ENCODE results near the gene CALML4.
"Not testable (repeated sequence)": the region's sequence is repeated elsewhere in the genome, so short reads cannot be mapped to it uniquely, and the experiment has no call there.

CALML4 gene

DNA sequence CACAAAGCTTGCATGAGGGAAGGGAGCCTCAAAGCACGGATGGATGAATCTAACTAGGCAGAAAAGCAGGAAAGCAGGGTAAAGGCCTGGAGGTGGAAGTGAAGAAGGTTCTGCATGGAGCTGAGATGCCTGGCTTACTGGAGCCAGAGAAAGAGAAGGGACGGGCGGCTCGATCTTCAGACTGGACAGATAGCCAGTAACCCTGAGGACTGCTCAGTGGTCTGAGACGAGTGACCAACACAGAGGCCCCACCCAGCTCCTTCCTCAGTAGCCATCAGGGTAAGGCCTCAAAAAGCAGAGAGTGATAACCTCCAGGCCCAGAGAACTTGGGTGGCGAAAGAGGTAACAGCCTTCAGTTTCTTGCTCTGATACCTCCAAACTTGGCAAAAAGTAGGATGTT lies 18.0 kb upstream of the CALML4 start:
- no peak overlapping the region for H3K27ac ChIP-seq (ENCODE audit: low read depth, low read length, poor library complexity, severe bottlenecking)
- no peak overlapping the region for H2AFZ ChIP-seq (ENCODE audit: low read length)
- TF ChIP-seq EZH2 (IDR thresholded peaks at IDR 0.05; ENCODE audit: borderline replicate concordance, low read length) = no peak
- TF ChIP-seq, protein P1, sequence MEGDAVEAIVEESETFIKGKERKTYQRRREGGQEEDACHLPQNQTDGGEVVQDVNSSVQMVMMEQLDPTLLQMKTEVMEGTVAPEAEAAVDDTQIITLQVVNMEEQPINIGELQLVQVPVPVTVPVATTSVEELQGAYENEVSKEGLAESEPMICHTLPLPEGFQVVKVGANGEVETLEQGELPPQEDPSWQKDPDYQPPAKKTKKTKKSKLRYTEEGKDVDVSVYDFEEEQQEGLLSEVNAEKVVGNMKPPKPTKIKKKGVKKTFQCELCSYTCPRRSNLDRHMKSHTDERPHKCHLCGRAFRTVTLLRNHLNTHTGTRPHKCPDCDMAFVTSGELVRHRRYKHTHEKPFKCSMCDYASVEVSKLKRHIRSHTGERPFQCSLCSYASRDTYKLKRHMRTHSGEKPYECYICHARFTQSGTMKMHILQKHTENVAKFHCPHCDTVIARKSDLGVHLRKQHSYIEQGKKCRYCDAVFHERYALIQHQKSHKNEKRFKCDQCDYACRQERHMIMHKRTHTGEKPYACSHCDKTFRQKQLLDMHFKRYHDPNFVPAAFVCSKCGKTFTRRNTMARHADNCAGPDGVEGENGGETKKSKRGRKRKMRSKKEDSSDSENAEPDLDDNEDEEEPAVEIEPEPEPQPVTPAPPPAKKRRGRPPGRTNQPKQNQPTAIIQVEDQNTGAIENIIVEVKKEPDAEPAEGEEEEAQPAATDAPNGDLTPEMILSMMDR (IDR thresholded peaks at IDR 0.05; ENCODE audit: low read length) = no peak
- H3K4me2 ChIP-seq (ENCODE audit: low read length) = no peak overlapping the region
- peaks cover 31% of the 10 kb centered on the region for H3K36me3 ChIP-seq (ENCODE audit: insufficient read depth, low read length)
- H3K27me3 ChIP-seq (ENCODE audit: insufficient read depth, low read length) = no peaks in the 10 kb centered on the region
- H3K4me1 ChIP-seq (ENCODE audit: insufficient read depth, low read length, severe bottlenecking) = peaks cover 31% of the 10 kb centered on the region
- no peaks in the 10 kb centered on the region for H3K9me3 ChIP-seq (ENCODE audit: low read length)
- H4K20me1 ChIP-seq (ENCODE audit: insufficient read depth, low read length) = no peaks in the 10 kb centered on the region
- no peaks in the 10 kb centered on the region for H3F3A ChIP-seq (ENCODE audit: insufficient read depth, low read length)
- H3K4me3 ChIP-seq (ENCODE audit: low read depth, low read length, poor library complexity, severe bottlenecking) = no peak overlapping the region
- peaks cover 56% of the 10 kb centered on the region for H3K79me2 ChIP-seq (ENCODE audit: insufficient read depth, low read length)
- no peak overlapping the region for H3K9ac ChIP-seq (ENCODE audit: low read length)
- H3K9me2 ChIP-seq (ENCODE audit: low read depth, low read length) = no peaks in the 10 kb centered on the region

DNA sequence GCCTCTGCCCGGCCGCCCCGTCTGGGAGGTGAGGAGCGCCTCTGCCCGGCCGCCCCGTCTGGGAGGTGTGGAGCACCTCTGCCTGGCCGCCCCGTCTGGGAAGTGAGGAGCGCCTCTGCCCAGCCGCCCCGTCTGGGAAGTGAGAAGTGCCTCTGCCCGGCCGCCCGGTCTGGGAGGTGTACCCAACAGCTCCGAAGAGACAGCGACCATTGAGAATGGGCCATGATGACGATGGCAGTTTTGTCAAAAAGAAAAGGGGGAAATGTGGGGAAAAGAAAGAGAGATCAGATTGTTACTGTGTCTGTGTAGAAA lies 17.3 kb upstream of the CALML4 start:
- H3K27ac ChIP-seq (ENCODE audit: low read depth, low read length, poor library complexity, severe bottlenecking); H4K20me1 ChIP-seq (ENCODE audit: insufficient read depth, low read length); H2AFZ ChIP-seq (ENCODE audit: low read length); H3K27me3 ChIP-seq (ENCODE audit: insufficient read depth, low read length); H3K4me3 ChIP-seq (ENCODE audit: low read depth, low read length, poor library complexity, severe bottlenecking); H3F3A ChIP-seq (ENCODE audit: insufficient read depth, low read length); H3K4me2 ChIP-seq (ENCODE audit: low read length); H3K9me2 ChIP-seq (ENCODE audit: low read depth, low read length); H3K9me3 ChIP-seq (ENCODE audit: low read length); H3K9ac ChIP-seq (ENCODE audit: low read length): not testable (repeated sequence)
- H3K36me3 ChIP-seq (ENCODE audit: insufficient read depth, low read length) = peaks cover 39% of the 10 kb centered on the region
- H3K4me1 ChIP-seq (ENCODE audit: insufficient read depth, low read length, severe bottlenecking) = peaks cover 23% of the 10 kb centered on the region
- peaks cover 55% of the 10 kb centered on the region for H3K79me2 ChIP-seq (ENCODE audit: insufficient read depth, low read length)

DNA sequence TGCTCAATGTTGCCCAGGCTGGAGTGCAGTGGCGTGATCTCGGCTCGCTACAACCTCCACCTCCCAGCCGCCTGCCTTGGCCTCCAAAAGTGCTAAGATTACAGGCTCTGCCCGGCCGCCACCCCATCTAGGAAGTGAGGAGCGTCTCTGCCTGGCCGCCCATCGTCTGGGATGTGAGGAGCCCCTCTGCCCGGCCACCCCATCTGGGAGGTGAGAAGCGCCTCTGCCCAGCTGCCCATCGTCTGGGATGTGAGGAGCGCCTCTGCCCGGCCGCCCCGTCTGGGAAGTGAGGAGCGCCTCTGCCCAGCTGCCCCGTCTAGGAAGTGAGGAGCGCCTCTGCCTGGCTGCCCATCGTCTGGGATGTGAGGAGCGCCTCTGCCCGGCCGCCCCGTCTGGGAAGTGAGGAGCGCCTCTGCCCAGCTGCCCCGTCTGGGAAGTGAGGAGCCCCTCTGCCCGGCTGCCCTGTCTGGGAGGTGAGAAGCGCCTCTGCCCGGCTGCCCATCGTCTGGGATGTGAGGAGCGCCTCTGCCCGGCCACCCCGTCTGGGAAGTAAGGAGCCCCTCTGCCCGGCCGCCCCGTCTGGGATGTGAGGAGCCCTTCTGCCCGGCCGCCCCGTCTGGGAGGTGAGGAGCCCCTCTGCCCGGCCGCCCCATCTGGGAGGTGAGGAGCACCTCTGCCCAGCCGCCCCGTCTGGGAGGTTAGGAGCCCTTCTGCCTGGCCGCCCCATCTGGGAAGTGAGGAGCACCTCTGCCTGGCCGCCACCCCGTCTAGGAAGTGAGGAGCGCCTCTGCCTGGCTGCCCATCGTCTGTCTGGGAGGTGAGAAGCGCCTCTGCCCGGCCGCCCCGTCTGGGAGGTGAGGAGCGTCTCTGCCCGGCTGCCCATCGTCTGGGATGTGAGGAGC lies 16.6 kb upstream of the CALML4 start:
- Histone ChIP-seq H3K36me3 (ENCODE audit: insufficient read depth, low read length) (peaks cover 45% of the 10 kb centered on the region), H3K4me1 (ENCODE audit: insufficient read depth, low read length, severe bottlenecking) (peaks cover 17% of the 10 kb centered on the region), H3K79me2 (ENCODE audit: insufficient read depth, low read length) (peaks cover 52% of the 10 kb centered on the region)
- not testable (repeated sequence) for H3K9me3 ChIP-seq (ENCODE audit: low read length); H3F3A ChIP-seq (ENCODE audit: insufficient read depth, low read length); H3K4me2 ChIP-seq (ENCODE audit: low read length); H2AFZ ChIP-seq (ENCODE audit: low read length); H3K27me3 ChIP-seq (ENCODE audit: insufficient read depth, low read length); H3K27ac ChIP-seq (ENCODE audit: low read depth, low read length, poor library complexity, severe bottlenecking); H3K4me3 ChIP-seq (ENCODE audit: low read depth, low read length, poor library complexity, severe bottlenecking); H4K20me1 ChIP-seq (ENCODE audit: insufficient read depth, low read length); H3K9ac ChIP-seq (ENCODE audit: low read length); H3K9me2 ChIP-seq (ENCODE audit: low read depth, low read length)

DNA sequence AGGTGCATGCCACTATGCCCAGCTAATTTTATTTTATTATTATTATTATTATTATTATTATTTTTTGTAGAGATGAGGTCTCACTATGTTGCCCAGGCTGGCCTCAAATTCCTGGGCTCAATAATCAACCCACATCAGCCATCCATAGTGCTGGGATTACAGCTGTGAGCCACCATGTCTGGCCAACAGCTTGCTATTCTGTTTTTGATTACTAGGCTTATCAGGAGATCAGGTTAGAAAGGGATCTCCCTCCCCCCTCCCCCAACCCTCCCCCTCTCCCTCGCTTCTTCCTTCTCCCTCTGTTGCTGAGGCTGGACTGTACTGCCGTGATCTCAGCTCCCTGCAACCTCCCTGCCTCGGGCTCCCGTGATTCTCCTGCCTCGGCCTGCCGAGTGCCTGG lies 15.8 kb upstream of the CALML4 start:
- Histone ChIP-seq H3K79me2 (ENCODE audit: insufficient read depth, low read length) (peaks cover 47% of the 10 kb centered on the region), H4K20me1 (ENCODE audit: insufficient read depth, low read length) (no peaks in the 10 kb centered on the region), H3K27me3 (ENCODE audit: insufficient read depth, low read length) (no peaks in the 10 kb centered on the region), H3F3A (ENCODE audit: insufficient read depth, low read length) (no peaks in the 10 kb centered on the region), H2AFZ (ENCODE audit: low read length) (no peak overlapping the region), H3K4me2 (ENCODE audit: low read length) (no peak overlapping the region), H3K4me1 (ENCODE audit: insufficient read depth, low read length, severe bottlenecking) (peaks cover 15% of the 10 kb centered on the region), H3K27ac (ENCODE audit: low read depth, low read length, poor library complexity, severe bottlenecking) (no peak overlapping the region), H3K9me3 (ENCODE audit: low read length) (no peaks in the 10 kb centered on the region), H3K9me2 (ENCODE audit: low read depth, low read length) (no peaks in the 10 kb centered on the region), H3K4me3 (ENCODE audit: low read depth, low read length, poor library complexity, severe bottlenecking) (no peak overlapping the region), H3K9ac (ENCODE audit: low read length) (no peak overlapping the region), H3K36me3 (ENCODE audit: insufficient read depth, low read length) (peaks cover 53% of the 10 kb centered on the region)
- no peak for TF ChIP-seq EZH2 (IDR thresholded peaks at IDR 0.05; ENCODE audit: borderline replicate concordance, low read length)
- TF ChIP-seq, protein P1 (IDR thresholded peaks at IDR 0.05; ENCODE audit: low read length) = no peak

Data from OCI-LY1 (cell line).